Activated CD8-positive, alpha-beta memory T cell treated with anti-CD3 and anti-CD28 coated beads for 48 hours (primary cell): ENCODE results near the gene TGFBRAP1.

Experiments
- DNase-seq, 3 experiments: peaks; one replicate each; pipeline ENCODE4 v3.0.0-alpha.2; 2020; ENCODE audit warnings: low read depth in 2 of 3, low spot score in 2 of 3

The TGFBRAP1 gene

GRCh38 chr2:105243961-105244360 is 85.6 kb downstream of the TGFBRAP1 start:
- no peak for DNase-seq

- no peak for DNase-seq
Measured at GRCh38 chr2:105242286-105242993, 87.1 kb downstream of the TGFBRAP1 start.

- no peak for DNase-seq
Measured at GRCh38 chr2:105241443-105241842, 88.1 kb downstream of the TGFBRAP1 start, which contains the start of gene GPR45. TSS of gene GPR45 (plus strand) at chr2:105241743. CDS start at chr2:105241859, 116 bp downstream.

GRCh38 chr2:105239924-105240323 is 89.6 kb downstream of the TGFBRAP1 start:
- no peak for DNase-seq

GRCh38 chr2:105238664-105239240 is 90.8 kb downstream of the TGFBRAP1 start:
- no peak for DNase-seq

- no peak for DNase-seq
Measured at GRCh38 chr2:105237045-105237765, 92.3 kb downstream of the TGFBRAP1 start.

- DNase-seq, result no peak
Measured at GRCh38 chr2:105236060-105236424, 93.5 kb downstream of the TGFBRAP1 start.

GRCh38 chr2:105235388-105236059 is 94.0 kb downstream of the TGFBRAP1 start:
- DNase-seq, result peak; percentile 26 to 51 (median 31)

GRCh38 chr2:105231232-105231619 is 98.3 kb downstream of the TGFBRAP1 start:
- no peak for DNase-seq

GRCh38 chr2:105224444-105224843 is 105.1 kb downstream of the TGFBRAP1 start:
- DNase-seq, result no peak

- no peak for DNase-seq
Measured at GRCh38 chr2:105220604-105221003, 108.9 kb downstream of the TGFBRAP1 start.

- DNase-seq, result no peak
Measured at GRCh38 chr2:105215586-105216192, 113.8 kb downstream of the TGFBRAP1 start.
